HG02798 (cell line): ENCODE data around the gene PTPN20.

ENCODE experiments used
- ATAC-seq: cut with Tn5 transposase; IDR thresholded peaks from one replicate; pipeline ENCODE4 v1.9.1; 2021; ENCODE audit warnings: mild to moderate bottlenecking; ENCODE audit not compliant: unreplicated experiment, poor library complexity

The PTPN20 gene

DNA sequence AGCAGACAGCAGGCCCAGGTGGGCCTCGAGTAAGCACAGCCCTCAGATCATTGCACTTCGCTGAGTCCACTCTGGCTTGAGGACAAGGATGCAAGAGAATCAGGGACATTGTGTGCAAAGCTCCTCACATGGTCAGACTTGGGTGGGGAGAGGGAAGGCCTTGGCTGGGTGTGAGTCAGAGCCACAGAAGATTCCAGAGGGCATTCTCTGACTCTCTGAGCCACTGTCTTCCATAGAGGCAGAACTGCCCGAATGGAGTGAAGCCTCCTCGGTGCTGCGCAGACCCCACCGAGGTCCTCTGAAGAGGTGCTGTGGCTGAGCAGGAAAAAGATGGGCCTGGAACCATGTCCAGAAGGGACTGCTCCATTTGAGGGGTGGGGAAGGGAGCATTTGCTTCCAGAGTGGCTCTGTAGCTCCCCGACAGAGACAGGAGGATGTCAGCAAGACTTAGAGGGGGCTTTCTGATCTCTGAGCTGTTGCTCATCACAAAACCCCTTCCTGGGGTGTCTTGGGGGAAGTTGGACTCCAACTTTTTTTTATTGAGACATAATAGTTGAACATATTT lies 120.8 kb downstream of the PTPN20 start:
- ATAC-seq, result no peak

DNA sequence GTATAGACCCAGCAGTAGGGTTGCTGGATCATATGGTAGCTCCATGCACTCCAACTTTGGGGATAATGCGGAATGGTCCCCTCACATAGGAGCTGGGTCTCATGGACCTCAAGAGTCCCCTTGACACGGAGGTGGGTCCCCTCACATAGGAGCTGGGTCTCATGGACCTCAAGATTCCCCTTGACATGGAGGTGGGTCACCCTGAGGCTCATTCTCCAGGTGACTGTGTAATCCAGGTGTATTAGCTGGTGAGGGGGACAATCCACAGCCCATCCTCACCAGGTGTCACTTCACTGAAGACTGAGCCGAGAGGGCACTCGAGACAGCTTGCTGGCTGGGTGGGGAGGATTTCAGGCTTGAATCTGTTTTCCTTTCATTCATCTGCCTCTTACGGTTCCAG lies 121.9 kb downstream of the PTPN20 start:
- ATAC-seq, result no peak

DNA sequence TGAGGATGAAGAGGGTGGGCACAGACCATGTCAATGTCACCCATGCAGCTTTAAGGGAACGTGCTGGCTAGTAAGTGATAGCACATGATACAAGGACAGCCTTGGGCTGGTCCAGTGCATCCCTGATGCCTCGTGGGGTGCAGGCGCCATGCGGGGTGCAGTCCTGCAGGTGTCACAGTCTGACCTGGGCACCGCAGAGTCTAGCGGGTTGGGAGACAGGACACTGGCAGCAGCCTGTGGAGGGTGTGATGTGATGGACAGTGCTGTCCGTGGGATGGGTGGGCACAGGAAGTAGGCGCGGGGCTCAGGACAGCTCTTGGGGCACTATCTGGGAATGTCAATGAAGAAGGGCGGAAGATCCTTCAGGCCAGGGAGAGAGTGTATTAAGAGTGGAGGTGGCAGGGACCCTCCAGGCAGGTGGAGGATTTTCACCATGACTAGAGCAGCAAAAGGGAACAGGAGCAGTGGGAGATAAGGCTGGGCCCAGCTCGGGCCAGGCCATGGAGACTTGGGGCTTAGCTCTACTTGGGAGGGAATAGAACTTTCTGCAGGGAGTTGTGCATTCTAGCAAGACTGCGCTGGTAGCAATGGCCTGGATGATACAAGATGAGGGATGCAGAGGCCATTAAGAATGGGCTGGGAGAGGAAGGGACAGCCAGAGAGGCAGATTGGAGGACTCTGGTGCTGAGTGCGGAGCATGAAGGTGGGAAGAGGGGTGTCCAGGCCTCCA lies 122.5 kb downstream of the PTPN20 start:
- ATAC-seq, result no peak

DNA sequence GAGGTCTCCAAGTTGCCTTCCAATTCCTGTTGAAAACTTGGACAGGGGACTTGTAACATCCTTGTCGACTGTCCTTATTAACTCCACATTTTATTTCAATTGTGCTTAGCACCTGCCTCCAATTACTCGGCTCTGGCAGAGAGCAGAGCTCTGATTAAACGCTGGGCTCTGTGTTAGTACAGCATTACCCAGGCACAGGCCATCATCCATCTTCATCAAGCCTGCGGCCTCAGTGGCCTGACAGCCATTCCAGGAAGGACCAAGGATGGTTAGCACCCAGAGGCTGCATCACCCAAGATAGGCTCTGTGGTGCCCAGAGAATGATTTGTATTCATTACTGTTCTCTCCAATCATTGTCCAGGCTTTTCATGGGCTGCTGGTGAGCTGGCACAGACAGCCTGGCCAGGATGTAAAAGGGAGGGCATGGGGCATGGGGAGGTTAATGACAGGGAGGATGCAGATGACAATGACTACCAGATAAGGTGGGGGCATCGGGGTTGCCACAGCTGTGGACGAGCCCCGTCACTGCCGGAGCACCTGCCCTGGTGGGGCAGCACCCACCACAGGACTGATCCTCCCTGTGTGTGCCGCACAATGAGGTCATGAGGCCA lies 123.3 kb downstream of the PTPN20 start:
- ATAC-seq, result no peak

DNA sequence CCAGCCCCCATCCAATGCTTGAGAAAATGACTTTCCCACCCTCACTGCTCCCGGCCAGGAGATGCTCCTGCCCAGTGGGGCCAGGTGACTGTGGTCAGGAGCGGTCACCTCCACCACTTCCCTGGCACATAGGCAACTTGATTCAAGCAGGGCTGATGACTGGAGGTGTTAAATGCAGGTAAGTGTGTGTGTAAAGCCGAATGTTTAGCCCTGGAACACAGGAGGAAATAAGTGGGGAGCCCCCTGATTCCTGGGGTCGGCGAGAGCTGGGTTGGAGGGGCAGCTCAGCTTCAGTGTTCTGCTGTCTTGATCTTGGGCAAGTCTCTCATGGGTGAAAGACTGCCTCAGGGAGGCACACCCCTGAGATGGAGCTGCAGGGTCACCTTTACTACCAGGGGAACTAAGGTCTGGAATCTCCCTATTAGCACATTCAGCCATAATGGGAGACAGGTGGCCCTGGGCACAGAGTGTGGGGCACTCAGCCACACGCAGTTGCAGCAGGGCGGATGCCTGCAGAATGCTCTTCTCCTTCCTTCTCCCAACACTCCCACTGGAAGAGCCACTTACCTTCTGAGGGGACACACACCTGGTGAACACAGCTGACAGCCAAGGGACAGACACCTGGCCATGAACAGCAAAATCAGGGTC lies 124.1 kb downstream of the PTPN20 start:
- ATAC-seq, result no peak

DNA sequence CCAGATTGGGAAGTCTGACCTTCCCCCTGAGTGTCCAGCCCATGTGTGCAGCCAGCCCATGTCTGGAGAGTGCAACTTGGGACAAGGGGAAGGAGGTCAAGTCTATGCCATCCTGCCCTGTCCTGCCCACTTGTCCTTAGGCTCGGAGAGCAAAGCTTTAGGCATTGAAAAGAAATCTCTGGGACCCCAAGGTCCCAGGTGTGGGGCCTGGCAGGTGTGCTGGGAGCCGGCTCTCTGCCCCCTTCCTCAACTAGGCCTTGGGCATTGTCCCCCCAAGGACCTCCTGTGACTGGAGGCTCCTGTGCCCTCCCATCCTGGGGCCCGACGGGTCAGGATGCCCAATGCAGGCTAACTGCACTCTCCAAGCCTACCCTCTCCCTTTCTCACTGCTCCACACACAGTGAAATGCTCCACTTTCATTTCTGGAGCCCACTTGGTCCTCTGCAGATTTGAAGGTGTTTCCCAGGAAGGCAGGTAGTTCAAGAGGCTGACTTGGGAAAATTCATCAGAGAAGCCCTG lies 124.7 kb downstream of the PTPN20 start:
- no peak for ATAC-seq

DNA sequence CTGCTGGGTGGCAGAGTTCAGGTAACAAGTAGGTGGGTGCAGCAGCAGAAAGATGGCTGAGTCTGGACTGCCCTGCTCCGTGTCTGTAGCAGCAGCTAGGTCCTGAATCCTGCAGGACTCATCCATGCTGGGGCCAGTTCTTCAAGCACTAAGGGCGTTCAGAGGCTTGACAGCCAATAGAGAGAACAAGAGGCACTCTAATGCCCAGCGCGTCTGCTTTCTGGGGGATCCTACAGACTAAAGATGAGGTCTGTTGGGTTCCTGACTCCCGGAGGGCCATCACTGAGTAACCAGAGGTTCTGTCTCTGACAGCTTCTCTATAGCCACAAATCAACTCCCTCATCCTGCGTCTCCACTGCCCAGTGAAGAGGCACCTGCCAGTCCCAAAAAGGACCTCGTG lies 125.5 kb downstream of the PTPN20 start:
- ATAC-seq, result no peak

DNA sequence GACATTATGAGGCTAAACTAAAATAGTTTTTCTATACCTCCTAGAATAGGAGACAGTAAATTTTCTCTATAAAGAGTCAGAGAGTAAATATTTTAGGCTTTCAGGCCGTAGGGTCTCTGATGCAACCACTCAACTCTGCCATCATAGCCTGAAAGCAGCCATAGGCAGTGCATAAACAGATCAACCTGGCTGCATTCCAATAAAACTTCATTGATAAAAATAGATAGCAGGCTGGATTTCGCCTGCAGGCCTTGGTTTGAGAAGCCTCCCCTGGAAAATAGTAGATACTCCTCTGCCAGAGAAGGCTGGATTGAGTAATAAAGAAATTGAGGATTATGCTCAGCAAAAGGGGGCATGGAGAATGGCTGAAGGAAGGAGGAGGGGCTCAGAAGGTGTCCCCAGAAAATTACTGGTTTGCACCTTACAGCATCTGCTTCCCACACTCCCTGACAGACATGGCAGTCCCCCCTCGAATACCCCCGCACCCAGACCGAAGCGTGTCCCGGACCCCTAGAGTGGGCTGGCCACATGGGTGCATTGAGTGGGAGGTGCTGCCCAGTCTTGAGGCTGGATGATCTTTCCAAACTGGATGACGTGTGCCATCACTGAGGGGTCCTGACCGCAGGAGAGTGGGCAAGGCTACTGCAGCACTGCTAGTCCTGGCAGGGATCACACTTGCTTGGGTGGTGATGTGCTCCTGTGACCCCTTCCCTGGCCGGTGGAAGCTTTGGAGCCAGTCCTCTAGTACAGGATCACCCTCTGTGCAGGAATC lies 126.6 kb downstream of the PTPN20 start:
- ATAC-seq, result no peak

DNA sequence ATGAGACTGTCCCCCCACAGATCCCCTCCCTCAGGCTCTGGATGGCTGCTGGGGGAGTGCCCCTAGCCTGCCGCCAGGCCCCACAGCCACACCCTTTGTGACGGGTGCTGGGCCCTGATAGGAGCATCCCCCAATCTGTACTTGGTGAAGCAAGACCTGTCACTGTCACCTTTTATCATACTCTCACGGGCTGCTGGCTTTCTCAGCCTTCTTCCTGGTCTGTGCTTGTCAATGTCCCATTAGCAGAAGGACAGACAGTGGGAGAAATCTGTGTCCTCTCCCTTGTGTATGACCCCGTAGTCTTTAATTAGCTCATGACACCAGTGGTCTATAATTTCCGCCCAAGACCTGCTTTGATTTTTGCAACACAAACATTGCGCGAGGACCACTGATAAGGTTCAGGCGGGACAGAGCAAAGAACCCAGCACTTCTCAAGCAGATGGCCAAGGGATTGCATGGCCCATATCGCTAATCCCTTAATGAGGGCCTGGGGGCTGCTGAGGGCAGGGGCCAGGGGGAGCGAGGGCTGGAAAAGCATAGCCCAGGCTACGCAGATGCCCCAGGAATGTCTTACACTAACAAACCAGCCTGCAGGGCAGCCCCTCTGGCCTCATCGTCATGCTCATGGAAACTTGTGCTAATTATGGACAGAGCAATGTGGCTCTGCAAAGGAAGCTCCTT lies 127.8 kb downstream of the PTPN20 start:
- no peak for ATAC-seq

DNA sequence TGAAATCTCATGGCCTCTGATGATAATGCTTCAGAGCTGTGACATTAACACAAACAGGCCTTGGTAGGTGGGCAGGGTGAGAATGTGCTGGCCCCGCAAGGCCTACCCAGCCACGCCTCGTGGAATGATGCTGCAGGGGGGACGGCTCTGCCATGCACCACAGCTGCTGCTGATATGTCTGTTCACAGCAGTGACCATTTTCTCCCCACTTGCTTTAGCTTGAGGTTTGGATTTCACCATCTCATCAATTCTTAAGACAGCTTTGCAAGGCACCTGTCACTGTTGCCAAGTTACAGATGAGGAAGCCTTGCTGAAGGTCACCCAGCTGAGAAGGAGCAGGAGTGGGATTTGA lies 128.3 kb downstream of the PTPN20 start:
- ATAC-seq, result no peak

DNA sequence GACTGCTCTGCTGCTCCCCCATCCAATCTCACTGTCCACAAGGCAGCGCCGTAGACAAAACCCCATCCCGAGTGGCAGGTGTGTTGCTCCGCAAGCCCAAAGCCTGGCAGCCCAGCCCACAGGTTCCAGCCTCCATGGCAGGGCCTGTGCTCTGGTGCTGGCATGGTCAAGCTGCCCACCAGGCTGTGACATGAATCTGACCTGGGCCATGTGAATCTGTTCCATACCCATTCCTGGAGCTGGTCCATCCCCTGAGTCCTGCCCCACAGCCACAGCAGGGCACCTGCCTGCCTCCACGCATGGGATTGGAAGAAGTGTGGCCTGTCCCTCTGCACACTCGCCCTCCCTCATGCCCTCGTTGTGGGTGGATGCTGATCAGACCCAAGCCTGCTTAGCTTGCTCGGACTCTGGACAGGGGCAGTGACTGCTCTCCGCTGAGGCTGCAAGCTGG lies 128.8 kb downstream of the PTPN20 start:
- no peak for ATAC-seq

DNA sequence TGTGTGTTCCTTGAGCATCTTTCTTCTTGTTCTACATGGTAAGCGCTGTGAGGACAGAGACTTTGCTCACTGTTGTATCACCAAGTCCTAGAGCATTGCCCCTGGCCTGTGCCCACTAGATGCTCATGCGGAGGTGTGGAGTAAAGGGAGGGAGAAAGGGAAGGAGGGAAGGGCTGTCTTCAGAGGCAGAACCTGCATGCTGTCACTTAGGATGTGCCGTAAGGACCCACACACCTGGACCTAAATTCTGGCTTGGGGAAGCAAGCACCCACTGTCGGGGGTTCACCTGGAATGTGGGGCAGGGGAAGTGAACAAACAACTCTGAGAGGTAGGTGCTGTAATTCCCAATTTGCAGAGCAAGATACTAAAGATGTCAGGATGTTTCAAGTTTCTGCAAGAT lies 129.5 kb downstream of the PTPN20 start:
- no peak for ATAC-seq

DNA sequence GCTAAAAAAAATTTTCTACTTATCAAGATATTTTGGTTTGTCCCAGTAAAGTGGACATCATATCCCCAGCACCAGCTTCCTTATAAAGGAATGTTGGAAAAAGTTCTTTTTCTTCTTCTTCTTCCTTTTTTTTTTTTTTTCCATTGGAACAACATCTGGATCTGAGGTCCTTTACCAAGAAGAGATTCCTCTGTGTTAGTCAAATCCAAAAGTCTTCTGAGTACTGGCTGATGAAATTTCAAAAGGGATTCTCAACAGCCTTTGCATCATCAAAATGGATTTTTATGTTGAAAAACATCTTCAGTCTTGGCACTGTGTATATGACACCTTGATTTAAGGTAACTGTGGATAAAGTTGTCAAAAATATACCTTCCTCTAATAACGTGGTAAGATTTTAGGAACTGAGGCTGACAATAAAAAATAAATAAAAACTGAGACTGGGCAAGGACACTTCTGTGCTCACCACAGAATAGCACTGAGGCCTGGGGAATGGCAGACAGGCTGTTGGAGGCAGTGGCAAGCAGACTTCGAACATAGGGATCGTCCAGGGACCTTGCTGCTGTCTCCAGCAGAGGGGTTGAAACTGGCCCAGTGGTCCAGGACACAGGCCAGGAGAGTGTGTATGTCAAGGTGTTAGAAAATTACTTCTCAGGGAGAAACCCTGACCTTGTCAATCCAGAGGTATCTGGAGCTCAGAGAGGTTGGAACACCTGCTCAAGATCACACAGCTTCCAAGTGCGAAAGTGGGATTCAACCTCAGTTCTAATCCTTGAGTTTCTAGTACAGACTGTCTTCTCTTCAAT lies 130.4 kb downstream of the PTPN20 start:
- ATAC-seq, result no peak

DNA sequence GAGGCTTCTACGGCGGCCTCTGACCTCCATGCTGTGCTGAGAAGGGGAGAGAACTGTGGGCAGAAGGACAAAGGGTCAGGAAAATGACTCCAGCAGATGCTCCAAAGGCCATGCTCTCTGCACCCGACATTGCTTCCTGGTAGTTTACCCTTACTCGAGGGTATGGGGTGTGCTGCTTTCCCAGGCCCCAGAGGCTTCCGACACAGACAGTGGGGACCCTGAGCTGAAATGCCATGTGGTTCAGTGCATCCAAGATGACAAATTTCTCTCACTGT lies 130.9 kb downstream of the PTPN20 start:
- ATAC-seq, result no peak

DNA sequence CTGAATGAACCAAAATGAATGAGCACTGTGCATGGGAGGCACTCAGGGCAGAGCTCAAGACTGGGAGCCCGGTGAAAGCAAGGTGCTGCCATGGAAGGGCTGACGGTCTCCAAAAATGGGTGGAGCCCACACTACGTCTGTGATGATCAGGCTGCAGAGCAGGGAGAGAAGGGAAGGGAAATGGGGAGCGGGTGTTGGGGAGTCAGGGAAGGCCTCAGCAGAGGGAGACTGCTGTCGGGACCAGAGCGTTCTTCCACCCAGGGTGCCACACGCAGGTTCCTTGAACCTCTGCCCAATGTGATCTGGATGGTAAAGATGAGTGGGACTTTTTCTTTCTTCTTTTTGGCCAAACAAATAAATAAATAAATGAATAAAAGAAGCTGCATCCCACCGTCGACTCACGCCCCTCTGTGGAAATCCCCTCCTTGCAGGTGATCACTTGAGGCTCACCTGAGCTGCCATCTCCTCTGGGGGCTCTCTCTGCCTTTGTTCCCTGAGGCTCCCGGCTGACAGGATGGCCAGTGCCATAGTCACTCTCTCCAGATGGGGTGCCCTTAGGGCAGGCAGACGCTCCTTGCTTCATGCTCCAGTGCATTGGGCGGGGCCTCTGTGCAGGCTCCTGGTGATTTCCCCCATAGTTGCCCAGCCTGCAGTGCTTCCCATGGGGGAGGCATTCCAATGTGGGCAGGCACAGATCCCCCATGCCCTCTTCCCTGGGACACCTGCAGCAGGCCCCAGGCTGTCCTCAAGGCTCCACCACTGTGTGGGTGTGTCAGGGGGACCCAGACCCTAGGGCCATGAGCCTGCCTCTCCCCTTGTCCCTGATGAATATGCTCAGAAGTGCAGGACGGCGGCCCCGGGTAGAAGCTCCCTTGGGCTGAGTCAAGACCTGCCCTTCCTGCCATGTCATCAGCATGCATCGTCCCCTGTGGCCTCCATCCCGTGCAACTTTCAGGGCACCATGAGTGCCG lies 131.8 kb downstream of the PTPN20 start:
- ATAC-seq, result no peak

DNA sequence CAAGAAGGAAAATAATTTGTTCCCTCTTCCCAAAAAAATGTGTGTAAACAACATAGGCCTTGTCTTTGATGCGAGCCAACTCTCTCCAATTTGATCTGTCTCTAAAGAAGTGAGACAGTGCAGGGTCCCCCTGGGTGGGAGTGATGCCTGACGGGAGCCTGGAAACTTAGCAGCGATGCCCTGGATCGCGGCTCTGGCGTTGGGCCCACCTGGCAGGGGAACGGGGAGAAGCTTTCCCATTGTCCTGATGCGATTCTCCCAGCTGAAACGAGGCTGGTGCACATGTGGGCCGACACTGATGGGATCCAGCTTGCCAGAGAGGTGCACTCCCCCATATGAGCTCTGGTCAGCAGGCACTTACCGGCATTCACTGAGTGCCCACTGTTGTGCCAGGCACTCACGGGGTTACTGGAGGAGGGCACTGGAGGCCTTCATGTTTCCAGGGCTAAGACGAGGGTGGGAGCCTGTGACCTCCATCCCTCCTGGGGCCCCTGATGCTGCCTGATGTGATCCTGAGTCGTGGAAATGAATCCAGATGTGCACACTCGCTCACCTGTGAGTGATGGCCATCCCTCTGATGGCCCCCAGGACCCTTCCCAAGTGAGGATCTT lies 132.8 kb downstream of the PTPN20 start:
- no peak for ATAC-seq

DNA sequence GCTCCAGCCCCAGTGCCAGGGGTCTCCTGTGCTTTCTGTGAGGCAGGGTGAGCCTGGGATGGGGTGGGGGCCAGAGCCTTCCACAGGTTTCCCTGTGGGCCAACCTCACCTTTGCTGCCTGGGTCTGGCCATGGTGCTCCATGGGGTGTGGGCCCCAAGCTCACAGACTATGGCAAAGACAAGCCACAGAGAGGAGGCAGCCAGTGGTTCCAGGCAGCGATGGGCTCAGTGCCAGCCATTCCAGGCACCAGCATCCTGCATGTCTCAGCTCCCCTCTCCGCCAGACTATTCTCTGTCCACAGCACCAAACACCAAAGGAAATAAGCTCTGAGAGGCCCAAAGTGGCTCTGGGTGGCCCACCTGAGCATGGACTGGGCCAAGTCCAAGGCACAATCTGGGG lies 133.5 kb downstream of the PTPN20 start:
- no peak for ATAC-seq

DNA sequence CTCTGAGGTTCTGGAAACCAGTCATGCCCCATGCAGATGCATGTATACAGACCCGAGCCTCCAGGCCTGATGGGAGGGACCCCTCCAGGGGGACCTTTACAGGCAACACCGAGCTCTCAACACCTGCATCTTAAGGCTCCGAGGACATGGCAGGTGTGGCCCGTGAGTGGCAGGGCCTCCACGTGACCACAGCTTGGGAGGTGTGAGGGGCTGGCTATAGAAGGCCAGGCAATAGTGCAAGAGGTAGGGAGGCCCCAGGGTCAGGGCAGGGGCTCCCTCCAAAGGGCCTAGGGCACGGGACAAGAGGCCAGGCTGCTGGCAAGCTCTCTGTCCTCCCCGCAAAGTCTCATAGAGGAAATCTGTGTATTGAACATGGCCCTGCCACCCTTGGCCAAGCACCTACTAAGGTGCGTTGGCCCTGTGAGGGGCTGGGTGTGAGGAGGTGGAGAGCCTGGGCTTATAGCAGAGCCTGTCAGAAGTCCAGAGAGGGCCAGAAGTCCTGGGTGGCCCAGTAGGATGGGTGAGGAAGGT lies 134.2 kb downstream of the PTPN20 start:
- ATAC-seq, result no peak
